PC-3 (cell line): ENCODE measurements around the gene THEMIS.

Source experiments
- CTCF ChIP-seq: fragments of 300-600 bp; sonication (generic); conservative IDR thresholded peaks from 2 replicates; pipeline ENCODE4 v1.5.1; 2017; ENCODE audit warnings: antibody characterized with exemption, low read depth, mild to moderate bottlenecking, low read length
- EZH2 ChIP-seq: fragments of 300-600 bp; sonication (generic); IDR thresholded peaks from one replicate; pipeline ENCODE4 v1.6.1; 2017; ENCODE audit warnings: antibody characterized with exemption, mild to moderate bottlenecking, low read length; ENCODE audit not compliant: unreplicated experiment

DNA sequence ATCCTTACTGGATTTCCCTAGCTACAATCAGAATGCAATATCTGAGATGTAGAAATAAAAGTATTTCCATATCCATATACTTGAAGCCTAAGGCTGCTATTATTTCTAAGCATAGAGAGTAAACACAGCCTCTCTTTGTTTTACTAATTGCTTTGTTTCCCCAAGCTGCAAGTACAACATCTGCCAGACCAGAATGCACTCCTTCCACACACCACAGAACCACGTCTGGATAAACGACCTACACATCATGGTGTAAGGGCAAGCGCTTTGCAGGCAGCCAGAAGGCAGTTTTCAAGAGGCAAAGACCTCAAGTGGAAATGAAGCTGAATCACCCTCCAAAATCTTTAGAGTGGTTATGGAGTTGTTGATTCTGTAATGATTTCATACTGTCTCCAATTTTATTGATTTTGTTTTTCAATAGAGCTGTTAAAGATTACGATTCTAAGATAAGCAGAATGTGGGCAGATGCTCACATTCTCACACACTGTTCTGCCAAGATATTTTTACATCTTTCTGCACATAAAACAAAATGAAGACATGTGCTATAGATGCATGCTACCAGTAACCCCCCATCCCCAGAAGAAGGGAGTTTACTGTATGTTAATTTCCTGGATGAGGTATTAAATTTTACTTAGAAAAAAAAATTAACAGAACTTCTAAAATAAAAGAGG lies 88.8 kb downstream of the THEMIS start:
- TF ChIP-seq CTCF (no peak), EZH2 (no peak)
